K562 (cell line): ENCODE measurements around the gene PLXNA2. TPM values are rescaled to one million over a fixed set of nuclear protein-coding genes. Genes with fewer than 3 reads are reported as not detected.

ENCODE experiments used
- CSDE1 ChIP-seq, 2 experiments: fragments of 450-650 bp; IDR thresholded peaks; 2 replicates each; pipeline ENCODE4 v1.6.1; 2016; ENCODE audit warnings: mild to moderate bottlenecking in 1 of 2
- HCFC1 ChIP-seq: IDR thresholded peaks from 2 replicates; pipeline ENCODE4 v1.6.1; 2012; ENCODE audit warnings: low read depth, low read length, improper control_type of control experiment
- NCOA1 ChIP-seq: fragments of 450-650 bp; IDR thresholded peaks from 2 replicates; pipeline ENCODE4 v1.6.1; 2016; ENCODE audit warnings: low read depth
- polyA plus RNA-seq, 8 experiments: library from polyadenylated mRNA; depleted of rRNA in 4 of 8; stranded (reverse) in 5 of 8; unstranded in 3 of 8; fragments of >200 nt; fragmentation: Nextera tagmentation in 2 of 8; fragmentation: Illumina TruSeq in 1 of 8; extraction: Ambion mirVana in 2 of 8; extraction: Trizol in 1 of 8; gene quantifications; 2 replicates each; pipeline versions ENCODE4 v1.2.1 to v1.2.3, GENCODE V29; 2011 to 2014; ENCODE audit warnings: inconsistent platforms in 1 of 8, missing spikeins in 1 of 8
- total RNA-seq, 7 experiments: library from RNA; depleted of rRNA in 6 of 7; stranded (reverse); fragments of >200 nt in 6 of 7; fragmentation: Illumina TruSeq in 2 of 7; extraction: Trizol in 2 of 7; gene quantifications; 2 replicates each; pipeline versions ENCODE4 v1.2.1 to v1.2.3, GENCODE V29; 2011 to 2021; ENCODE audit warnings: low replicate concordance in 1 of 7
- TF ChIP-seq, protein P1 (sequence below): fragments of 200-600 bp; sonication (generic); IDR thresholded peaks from one replicate; pipeline ENCODE4 v1.6.1; 2012; ENCODE audit warnings: mild to moderate bottlenecking, low read depth, low read length, inconsistent platforms
- TF ChIP-seq, protein P2 (sequence below): fragments of 450-650 bp; IDR thresholded peaks from 2 replicates; pipeline ENCODE4 v1.7.1; 2018; ENCODE audit warnings: mild to moderate bottlenecking, low read depth; ENCODE audit not compliant: partially characterized antibody
- TF ChIP-seq, protein P3 (sequence below): fragments of 200-800 bp; sonication (Bioruptor generic); IDR thresholded peaks from 2 replicates; pipeline ENCODE4 v1.6.1; 2016; ENCODE audit warnings: missing genetic modification characterization, missing compliant biosample characterization

PLXNA2 gene
- total and polyA plus RNA-seq, 9 of the 15 experiments (the other 6 are each of a cell fraction or from before 2014, with no cell fraction given): 0.01 to 1.3 (median 0.32) TPM

DNA sequence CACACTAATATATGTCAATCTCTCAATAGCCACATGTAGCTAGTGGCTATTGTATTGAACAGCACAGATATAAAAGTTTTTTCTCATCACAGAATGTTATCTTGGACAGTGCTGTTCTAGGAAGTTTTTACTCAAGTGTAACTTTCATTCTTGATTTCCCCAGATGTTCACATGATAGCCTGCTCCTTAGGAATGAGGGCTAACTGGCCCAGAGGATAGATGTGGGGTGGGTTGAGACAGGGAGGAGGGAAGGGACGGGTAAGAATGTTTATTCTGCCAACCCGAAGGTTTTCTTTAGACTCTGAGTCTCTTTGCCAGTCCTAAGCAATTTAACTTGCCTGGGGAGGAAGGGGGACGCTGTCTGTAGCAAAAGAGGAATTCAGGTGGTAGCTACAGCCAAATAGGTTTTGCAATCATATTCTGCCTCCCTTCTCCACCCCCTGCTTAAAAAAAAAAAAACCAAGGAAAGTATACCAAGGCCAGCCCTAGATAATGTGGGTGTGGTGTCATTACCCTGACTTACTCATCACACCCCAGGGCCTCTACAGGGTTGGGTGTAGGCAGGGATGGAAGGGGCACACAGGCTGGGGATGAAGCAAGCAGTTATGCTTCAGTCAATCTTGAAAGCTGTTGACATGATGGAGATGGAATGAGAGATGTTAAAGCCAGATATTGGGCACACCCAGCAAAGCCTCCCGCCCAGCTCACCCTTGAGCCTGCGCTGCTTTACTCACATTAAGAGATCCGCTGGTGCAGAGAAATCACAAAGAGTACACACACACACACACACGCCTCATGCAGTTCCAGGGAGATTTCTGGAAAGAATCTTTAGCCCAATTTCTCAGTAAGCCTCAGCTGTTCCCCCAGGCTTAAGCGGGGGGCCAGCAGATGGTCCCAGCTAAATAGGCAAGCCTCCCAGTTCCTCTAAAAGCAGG, 59.9 kb downstream of the PLXNA2 start (continued):
- TF ChIP-seq, protein P1, sequence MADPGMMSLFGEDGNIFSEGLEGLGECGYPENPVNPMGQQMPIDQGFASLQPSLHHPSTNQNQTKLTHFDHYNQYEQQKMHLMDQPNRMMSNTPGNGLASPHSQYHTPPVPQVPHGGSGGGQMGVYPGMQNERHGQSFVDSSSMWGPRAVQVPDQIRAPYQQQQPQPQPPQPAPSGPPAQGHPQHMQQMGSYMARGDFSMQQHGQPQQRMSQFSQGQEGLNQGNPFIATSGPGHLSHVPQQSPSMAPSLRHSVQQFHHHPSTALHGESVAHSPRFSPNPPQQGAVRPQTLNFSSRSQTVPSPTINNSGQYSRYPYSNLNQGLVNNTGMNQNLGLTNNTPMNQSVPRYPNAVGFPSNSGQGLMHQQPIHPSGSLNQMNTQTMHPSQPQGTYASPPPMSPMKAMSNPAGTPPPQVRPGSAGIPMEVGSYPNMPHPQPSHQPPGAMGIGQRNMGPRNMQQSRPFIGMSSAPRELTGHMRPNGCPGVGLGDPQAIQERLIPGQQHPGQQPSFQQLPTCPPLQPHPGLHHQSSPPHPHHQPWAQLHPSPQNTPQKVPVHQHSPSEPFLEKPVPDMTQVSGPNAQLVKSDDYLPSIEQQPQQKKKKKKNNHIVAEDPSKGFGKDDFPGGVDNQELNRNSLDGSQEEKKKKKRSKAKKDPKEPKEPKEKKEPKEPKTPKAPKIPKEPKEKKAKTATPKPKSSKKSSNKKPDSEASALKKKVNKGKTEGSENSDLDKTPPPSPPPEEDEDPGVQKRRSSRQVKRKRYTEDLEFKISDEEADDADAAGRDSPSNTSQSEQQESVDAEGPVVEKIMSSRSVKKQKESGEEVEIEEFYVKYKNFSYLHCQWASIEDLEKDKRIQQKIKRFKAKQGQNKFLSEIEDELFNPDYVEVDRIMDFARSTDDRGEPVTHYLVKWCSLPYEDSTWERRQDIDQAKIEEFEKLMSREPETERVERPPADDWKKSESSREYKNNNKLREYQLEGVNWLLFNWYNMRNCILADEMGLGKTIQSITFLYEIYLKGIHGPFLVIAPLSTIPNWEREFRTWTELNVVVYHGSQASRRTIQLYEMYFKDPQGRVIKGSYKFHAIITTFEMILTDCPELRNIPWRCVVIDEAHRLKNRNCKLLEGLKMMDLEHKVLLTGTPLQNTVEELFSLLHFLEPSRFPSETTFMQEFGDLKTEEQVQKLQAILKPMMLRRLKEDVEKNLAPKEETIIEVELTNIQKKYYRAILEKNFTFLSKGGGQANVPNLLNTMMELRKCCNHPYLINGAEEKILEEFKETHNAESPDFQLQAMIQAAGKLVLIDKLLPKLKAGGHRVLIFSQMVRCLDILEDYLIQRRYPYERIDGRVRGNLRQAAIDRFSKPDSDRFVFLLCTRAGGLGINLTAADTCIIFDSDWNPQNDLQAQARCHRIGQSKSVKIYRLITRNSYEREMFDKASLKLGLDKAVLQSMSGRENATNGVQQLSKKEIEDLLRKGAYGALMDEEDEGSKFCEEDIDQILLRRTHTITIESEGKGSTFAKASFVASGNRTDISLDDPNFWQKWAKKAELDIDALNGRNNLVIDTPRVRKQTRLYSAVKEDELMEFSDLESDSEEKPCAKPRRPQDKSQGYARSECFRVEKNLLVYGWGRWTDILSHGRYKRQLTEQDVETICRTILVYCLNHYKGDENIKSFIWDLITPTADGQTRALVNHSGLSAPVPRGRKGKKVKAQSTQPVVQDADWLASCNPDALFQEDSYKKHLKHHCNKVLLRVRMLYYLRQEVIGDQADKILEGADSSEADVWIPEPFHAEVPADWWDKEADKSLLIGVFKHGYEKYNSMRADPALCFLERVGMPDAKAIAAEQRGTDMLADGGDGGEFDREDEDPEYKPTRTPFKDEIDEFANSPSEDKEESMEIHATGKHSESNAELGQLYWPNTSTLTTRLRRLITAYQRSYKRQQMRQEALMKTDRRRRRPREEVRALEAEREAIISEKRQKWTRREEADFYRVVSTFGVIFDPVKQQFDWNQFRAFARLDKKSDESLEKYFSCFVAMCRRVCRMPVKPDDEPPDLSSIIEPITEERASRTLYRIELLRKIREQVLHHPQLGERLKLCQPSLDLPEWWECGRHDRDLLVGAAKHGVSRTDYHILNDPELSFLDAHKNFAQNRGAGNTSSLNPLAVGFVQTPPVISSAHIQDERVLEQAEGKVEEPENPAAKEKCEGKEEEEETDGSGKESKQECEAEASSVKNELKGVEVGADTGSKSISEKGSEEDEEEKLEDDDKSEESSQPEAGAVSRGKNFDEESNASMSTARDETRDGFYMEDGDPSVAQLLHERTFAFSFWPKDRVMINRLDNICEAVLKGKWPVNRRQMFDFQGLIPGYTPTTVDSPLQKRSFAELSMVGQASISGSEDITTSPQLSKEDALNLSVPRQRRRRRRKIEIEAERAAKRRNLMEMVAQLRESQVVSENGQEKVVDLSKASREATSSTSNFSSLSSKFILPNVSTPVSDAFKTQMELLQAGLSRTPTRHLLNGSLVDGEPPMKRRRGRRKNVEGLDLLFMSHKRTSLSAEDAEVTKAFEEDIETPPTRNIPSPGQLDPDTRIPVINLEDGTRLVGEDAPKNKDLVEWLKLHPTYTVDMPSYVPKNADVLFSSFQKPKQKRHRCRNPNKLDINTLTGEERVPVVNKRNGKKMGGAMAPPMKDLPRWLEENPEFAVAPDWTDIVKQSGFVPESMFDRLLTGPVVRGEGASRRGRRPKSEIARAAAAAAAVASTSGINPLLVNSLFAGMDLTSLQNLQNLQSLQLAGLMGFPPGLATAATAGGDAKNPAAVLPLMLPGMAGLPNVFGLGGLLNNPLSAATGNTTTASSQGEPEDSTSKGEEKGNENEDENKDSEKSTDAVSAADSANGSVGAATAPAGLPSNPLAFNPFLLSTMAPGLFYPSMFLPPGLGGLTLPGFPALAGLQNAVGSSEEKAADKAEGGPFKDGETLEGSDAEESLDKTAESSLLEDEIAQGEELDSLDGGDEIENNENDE: no peak
- TF ChIP-seq, protein P2, sequence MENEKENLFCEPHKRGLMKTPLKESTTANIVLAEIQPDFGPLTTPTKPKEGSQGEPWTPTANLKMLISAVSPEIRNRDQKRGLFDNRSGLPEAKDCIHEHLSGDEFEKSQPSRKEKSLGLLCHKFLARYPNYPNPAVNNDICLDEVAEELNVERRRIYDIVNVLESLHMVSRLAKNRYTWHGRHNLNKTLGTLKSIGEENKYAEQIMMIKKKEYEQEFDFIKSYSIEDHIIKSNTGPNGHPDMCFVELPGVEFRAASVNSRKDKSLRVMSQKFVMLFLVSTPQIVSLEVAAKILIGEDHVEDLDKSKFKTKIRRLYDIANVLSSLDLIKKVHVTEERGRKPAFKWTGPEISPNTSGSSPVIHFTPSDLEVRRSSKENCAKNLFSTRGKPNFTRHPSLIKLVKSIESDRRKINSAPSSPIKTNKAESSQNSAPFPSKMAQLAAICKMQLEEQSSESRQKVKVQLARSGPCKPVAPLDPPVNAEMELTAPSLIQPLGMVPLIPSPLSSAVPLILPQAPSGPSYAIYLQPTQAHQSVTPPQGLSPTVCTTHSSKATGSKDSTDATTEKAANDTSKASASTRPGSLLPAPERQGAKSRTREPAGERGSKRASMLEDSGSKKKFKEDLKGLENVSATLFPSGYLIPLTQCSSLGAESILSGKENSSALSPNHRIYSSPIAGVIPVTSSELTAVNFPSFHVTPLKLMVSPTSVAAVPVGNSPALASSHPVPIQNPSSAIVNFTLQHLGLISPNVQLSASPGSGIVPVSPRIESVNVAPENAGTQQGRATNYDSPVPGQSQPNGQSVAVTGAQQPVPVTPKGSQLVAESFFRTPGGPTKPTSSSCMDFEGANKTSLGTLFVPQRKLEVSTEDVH: no peak
- no peak for TF ChIP-seq HCFC1
- TF ChIP-seq CSDE1 (IDR thresholded peaks at IDR 0.05): no peak
- TF ChIP-seq, protein P3, sequence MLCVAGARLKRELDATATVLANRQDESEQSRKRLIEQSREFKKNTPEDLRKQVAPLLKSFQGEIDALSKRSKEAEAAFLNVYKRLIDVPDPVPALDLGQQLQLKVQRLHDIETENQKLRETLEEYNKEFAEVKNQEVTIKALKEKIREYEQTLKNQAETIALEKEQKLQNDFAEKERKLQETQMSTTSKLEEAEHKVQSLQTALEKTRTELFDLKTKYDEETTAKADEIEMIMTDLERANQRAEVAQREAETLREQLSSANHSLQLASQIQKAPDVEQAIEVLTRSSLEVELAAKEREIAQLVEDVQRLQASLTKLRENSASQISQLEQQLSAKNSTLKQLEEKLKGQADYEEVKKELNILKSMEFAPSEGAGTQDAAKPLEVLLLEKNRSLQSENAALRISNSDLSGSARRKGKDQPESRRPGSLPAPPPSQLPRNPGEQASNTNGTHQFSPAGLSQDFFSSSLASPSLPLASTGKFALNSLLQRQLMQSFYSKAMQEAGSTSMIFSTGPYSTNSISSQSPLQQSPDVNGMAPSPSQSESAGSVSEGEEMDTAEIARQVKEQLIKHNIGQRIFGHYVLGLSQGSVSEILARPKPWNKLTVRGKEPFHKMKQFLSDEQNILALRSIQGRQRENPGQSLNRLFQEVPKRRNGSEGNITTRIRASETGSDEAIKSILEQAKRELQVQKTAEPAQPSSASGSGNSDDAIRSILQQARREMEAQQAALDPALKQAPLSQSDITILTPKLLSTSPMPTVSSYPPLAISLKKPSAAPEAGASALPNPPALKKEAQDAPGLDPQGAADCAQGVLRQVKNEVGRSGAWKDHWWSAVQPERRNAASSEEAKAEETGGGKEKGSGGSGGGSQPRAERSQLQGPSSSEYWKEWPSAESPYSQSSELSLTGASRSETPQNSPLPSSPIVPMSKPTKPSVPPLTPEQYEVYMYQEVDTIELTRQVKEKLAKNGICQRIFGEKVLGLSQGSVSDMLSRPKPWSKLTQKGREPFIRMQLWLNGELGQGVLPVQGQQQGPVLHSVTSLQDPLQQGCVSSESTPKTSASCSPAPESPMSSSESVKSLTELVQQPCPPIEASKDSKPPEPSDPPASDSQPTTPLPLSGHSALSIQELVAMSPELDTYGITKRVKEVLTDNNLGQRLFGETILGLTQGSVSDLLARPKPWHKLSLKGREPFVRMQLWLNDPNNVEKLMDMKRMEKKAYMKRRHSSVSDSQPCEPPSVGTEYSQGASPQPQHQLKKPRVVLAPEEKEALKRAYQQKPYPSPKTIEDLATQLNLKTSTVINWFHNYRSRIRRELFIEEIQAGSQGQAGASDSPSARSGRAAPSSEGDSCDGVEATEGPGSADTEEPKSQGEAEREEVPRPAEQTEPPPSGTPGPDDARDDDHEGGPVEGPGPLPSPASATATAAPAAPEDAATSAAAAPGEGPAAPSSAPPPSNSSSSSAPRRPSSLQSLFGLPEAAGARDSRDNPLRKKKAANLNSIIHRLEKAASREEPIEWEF: no peak
- peak; percentile 59; the same call in 1 of the 2 replicates for TF ChIP-seq NCOA1
